Muscle layer of duodenum (tissue), 2 donors: Measurements from ENCODE around the gene MMAA.
"Not testable (repeated sequence)": the region's sequence is repeated elsewhere in the genome, so short reads cannot be mapped to it uniquely, and the experiment has no call there.

Source experiments
- H3K27ac ChIP-seq: one replicate; pipeline ENCODE4 v1.7.0; 2013; ENCODE audit warnings: mild to moderate bottlenecking, low read length
- H3K27me3 ChIP-seq: one replicate; pipeline ENCODE4 v1.7.0; 2013; ENCODE audit warnings: low read depth, mild to moderate bottlenecking, control low read depth, low read length
- H3K36me3 ChIP-seq, 2 donors: one replicate each; pipeline ENCODE4 v1.7.0; 2013; ENCODE audit warnings: low read length in 2 of 2, control low read depth in 1 of 2, mild to moderate bottlenecking in 1 of 2; ENCODE audit not compliant: insufficient read depth in 2 of 2, control insufficient read depth in 1 of 2
- H3K4me1 ChIP-seq, 2 donors: one replicate each; pipeline ENCODE4 v1.7.0; 2013; ENCODE audit warnings: low read length in 2 of 2, mild to moderate bottlenecking in 2 of 2, control low read depth in 1 of 2, moderate library complexity in 1 of 2; ENCODE audit not compliant: insufficient read depth in 2 of 2, control insufficient read depth in 1 of 2
- H3K4me3 ChIP-seq, 2 donors: one replicate each; pipeline ENCODE4 v1.7.0; 2013; ENCODE audit warnings: low read length in 2 of 2, low read depth in 1 of 2, mild to moderate bottlenecking in 1 of 2
- H3K9me3 ChIP-seq, 2 donors: one replicate each; pipeline ENCODE4 v1.7.0; 2013; ENCODE audit warnings: low read length in 2 of 2, control low read depth in 1 of 2, mild to moderate bottlenecking in 1 of 2; ENCODE audit not compliant: control insufficient read depth in 1 of 2
- donor health status: healthy.

The MMAA gene

GRCh38 chr4:145681956-145682355 lies 62.8 kb downstream of the MMAA start:
- H3K9me3 ChIP-seq: no peaks in the 10 kb centered on the region

GRCh38 chr4:145686991-145687390 lies 67.8 kb downstream of the MMAA start:
- Histone ChIP-seq H3K27ac (no peak overlapping the region), H3K4me1 (no peaks in the 10 kb centered on the region), H3K4me3 (no peak overlapping the region), H3K9me3 (no peaks in the 10 kb centered on the region), H3K27me3 (no peaks in the 10 kb centered on the region), H3K36me3 (no peaks in the 10 kb centered on the region)

More at GRCh38 chr4:145681956-145682355, 62.8 kb downstream of the MMAA start:
- peaks cover 0 to 10% of the 10 kb centered on the region in 2 donors for H3K4me1 ChIP-seq
- H3K4me3 ChIP-seq: no peak overlapping the region
- H3K27ac ChIP-seq: no peak overlapping the region
- no peaks in the 10 kb centered on the region for H3K27me3 ChIP-seq
- no peaks in the 10 kb centered on the region for H3K36me3 ChIP-seq

GRCh38 chr4:145690610-145691009 lies 71.4 kb downstream of the MMAA start:
- Histone ChIP-seq H3K36me3 (no peaks in the 10 kb centered on the region), H3K4me1 (no peaks in the 10 kb centered on the region), H3K27ac (no peak overlapping the region), H3K4me3 (no peak overlapping the region), H3K27me3 (no peaks in the 10 kb centered on the region), H3K9me3 (no peaks in the 10 kb centered on the region)

GRCh38 chr4:145691416-145691815 lies 72.2 kb downstream of the MMAA start:
- H3K27me3 ChIP-seq, H3K36me3 ChIP-seq, H3K9me3 ChIP-seq, H3K4me1 ChIP-seq, H3K27ac ChIP-seq, H3K4me3 ChIP-seq: not testable (repeated sequence)

GRCh38 chr4:145694929-145695328 lies 75.7 kb downstream of the MMAA start:
- Histone ChIP-seq H3K36me3 (no peaks in the 10 kb centered on the region), H3K27ac (no peak overlapping the region), H3K4me3 (no peak overlapping the region), H3K27me3 (no peaks in the 10 kb centered on the region), H3K4me1 (no peaks in the 10 kb centered on the region), H3K9me3 (no peaks in the 10 kb centered on the region)

GRCh38 chr4:145697332-145697731 lies 78.1 kb downstream of the MMAA start:
- Histone ChIP-seq H3K9me3 (no peaks in the 10 kb centered on the region), H3K27ac (no peak overlapping the region), H3K4me3 (no peak overlapping the region), H3K27me3 (no peaks in the 10 kb centered on the region), H3K4me1 (no peaks in the 10 kb centered on the region), H3K36me3 (no peaks in the 10 kb centered on the region)

- H3K27ac ChIP-seq: no peak overlapping the region
- no peak overlapping the region for H3K4me3 ChIP-seq
- H3K36me3 ChIP-seq: no peaks in the 10 kb centered on the region
- no peaks in the 10 kb centered on the region for H3K4me1 ChIP-seq
- H3K9me3 ChIP-seq: no peaks in the 10 kb centered on the region
- no peaks in the 10 kb centered on the region for H3K27me3 ChIP-seq
These were observed 79.3 kb downstream of the MMAA start for GRCh38 chr4:145698507-145698906.

GRCh38 chr4:145703850-145704497 lies 84.8 kb downstream of the MMAA start:
- Histone ChIP-seq H3K4me1 (no peaks in the 10 kb centered on the region), H3K4me3 (no peak overlapping the region), H3K27ac (no peak overlapping the region), H3K27me3 (no peaks in the 10 kb centered on the region), H3K36me3 (no peaks in the 10 kb centered on the region), H3K9me3 (no peaks in the 10 kb centered on the region)

- peaks cover 0 to 14% of the 10 kb centered on the region in 2 donors for H3K9me3 ChIP-seq
- H3K4me3 ChIP-seq: no peak overlapping the region
- no peaks in the 10 kb centered on the region for H3K36me3 ChIP-seq
- no peaks in the 10 kb centered on the region for H3K4me1 ChIP-seq
- H3K27ac ChIP-seq: no peak overlapping the region
- no peaks in the 10 kb centered on the region for H3K27me3 ChIP-seq
These were observed 90.2 kb downstream of the MMAA start for GRCh38 chr4:145709336-145709735.
